ENCODE measurements around the gene HTR3D.
"Not testable (repeated sequence)": the region's sequence is repeated elsewhere in the genome, so short reads cannot be mapped to it uniquely, and the experiment has no call there.

Gene HTR3D

GRCh38 chr3:184031187-184031792 is at the start of gene HTR3D:
Gene HTR3D (plus strand): TSS chr3:184031742. CDS start chr3:184031742, 0 bp downstream.
- DNase-seq (ENCODE audit: low spot score): no peak

- no peak for DNase-seq (ENCODE audit: low spot score)
These were observed 49.4 kb upstream of the HTR3D start for GRCh38 chr3:183981990-183982644.

GRCh38 chr3:183984127-183984740 is 47.3 kb upstream of the HTR3D start:
- DNase-seq (ENCODE audit: low spot score): no peak

GRCh38 chr3:183984749-183985729 is 46.5 kb upstream of the HTR3D start:
- DNase-seq (ENCODE audit: low spot score): peak; percentile 50

- DNase-seq (ENCODE audit: low spot score): no peak
These were observed 44.4 kb upstream of the HTR3D start for GRCh38 chr3:183987000-183987600.

- no peak for DNase-seq (ENCODE audit: low spot score)
These were observed 43.2 kb upstream of the HTR3D start for GRCh38 chr3:183988216-183988790.

- DNase-seq (ENCODE audit: low spot score): no peak
These were observed 40.1 kb upstream of the HTR3D start for GRCh38 chr3:183991403-183991802.

- DNase-seq (ENCODE audit: low spot score): no peak
These were observed 29.8 kb upstream of the HTR3D start for GRCh38 chr3:184001761-184002160.

- peak; percentile 9 for DNase-seq (ENCODE audit: low spot score)
These were observed 29.1 kb upstream of the HTR3D start for GRCh38 chr3:184002469-184002868.

GRCh38 chr3:184003187-184003967 is 28.2 kb upstream of the HTR3D start:
- DNase-seq (ENCODE audit: low spot score): no peak

GRCh38 chr3:184004476-184004875 is 27.1 kb upstream of the HTR3D start:
- DNase-seq (ENCODE audit: low spot score): no peak

- DNase-seq (ENCODE audit: low spot score): peak; percentile 93
These were observed 25.5 kb upstream of the HTR3D start for GRCh38 chr3:184005941-184006507.

GRCh38 chr3:184007143-184007813 is 24.3 kb upstream of the HTR3D start:
- DNase-seq (ENCODE audit: low spot score): not testable (repeated sequence)

GRCh38 chr3:184008161-184008560 is 23.4 kb upstream of the HTR3D start:
- DNase-seq (ENCODE audit: low spot score): no peak

- DNase-seq (ENCODE audit: low spot score): no peak
These were observed 20.2 kb upstream of the HTR3D start for GRCh38 chr3:184011230-184011876.

GRCh38 chr3:184011937-184012889 is 19.3 kb upstream of the HTR3D start:
- no peak for DNase-seq (ENCODE audit: low spot score)

- DNase-seq (ENCODE audit: low spot score): peak; percentile 51
These were observed 16.0 kb upstream of the HTR3D start for GRCh38 chr3:184015381-184016019.

Data from cerebellar cortex (tissue), 1 donor.